HepG2 (cell line): ENCODE measurements around the gene ARHGEF16. TPM values are rescaled to one million over a fixed set of nuclear protein-coding genes. Genes with fewer than 3 reads are reported as not detected.

Source experiments
- AKNA ChIP-seq: sonication (generic); formaldehyde crosslinking; IDR thresholded peaks from 2 replicates; pipeline ENCODE4 v1.4.0; 2020; ENCODE audit warnings: missing genetic modification reagents, borderline replicate concordance
- DBP ChIP-seq: sonication (generic); formaldehyde crosslinking; IDR thresholded peaks from 2 replicates; pipeline ENCODE4 v1.4.0; 2020; ENCODE audit warnings: missing genetic modification reagents; ENCODE audit errors: not compliant biosample characterization
- DNMT3B ChIP-seq: conservative IDR thresholded peaks from 2 replicates; pipeline ENCODE4 v1.6.1; 2016; ENCODE audit warnings: missing biosample characterization, control low read depth
- HDAC1 ChIP-seq: sonication (generic); formaldehyde crosslinking; IDR thresholded peaks from 2 replicates; pipeline ENCODE4 v1.5.1; 2020; ENCODE audit warnings: mild to moderate bottlenecking, missing genetic modification reagents
- HHEX ChIP-seq: IDR thresholded peaks from 2 replicates; pipeline ENCODE4 v1.6.1; 2016; ENCODE audit warnings: control low read depth
- HIVEP1 ChIP-seq: sonication (generic); formaldehyde crosslinking; IDR thresholded peaks from 2 replicates; pipeline ENCODE4 v1.4.0; 2020; ENCODE audit warnings: mild to moderate bottlenecking, missing genetic modification reagents
- HMGXB3 ChIP-seq: sonication (generic); formaldehyde crosslinking; IDR thresholded peaks from 2 replicates; pipeline ENCODE4 v1.4.0; 2020; ENCODE audit warnings: missing genetic modification reagents, borderline replicate concordance
- LCORL ChIP-seq, 2 experiments: fragments of 450-650 bp in 1 of 2; sonication (generic) in 1 of 2; formaldehyde crosslinking in 1 of 2; IDR thresholded peaks; 2 replicates each; pipeline versions ENCODE4 v1.5.0 to v1.6.1; 2017 to 2020; ENCODE audit warnings: antibody characterized with exemption in 1 of 2, missing genetic modification reagents in 1 of 2
- ONECUT2 ChIP-seq: sonication (generic); formaldehyde crosslinking; IDR thresholded peaks from 2 replicates; pipeline ENCODE4 v1.4.0; 2020; ENCODE audit warnings: missing genetic modification reagents
- ZBTB43 ChIP-seq: sonication (generic); formaldehyde crosslinking; conservative IDR thresholded peaks from 2 replicates; pipeline ENCODE4 v1.4.0; 2020; ENCODE audit warnings: missing genetic modification reagents
- ZKSCAN1 ChIP-seq: fragments of 150-350 bp; IDR thresholded peaks from 2 replicates; pipeline ENCODE4 v1.6.1; 2014; ENCODE audit warnings: low read length
- ZMYM4 ChIP-seq: sonication (generic); formaldehyde crosslinking; IDR thresholded peaks from 2 replicates; pipeline ENCODE4 v1.8.1; 2023; ENCODE audit warnings: mild to moderate bottlenecking, missing genetic modification reagents
- ZNF274 ChIP-seq: sonication (generic); formaldehyde crosslinking; IDR thresholded peaks from 2 replicates; pipeline ENCODE4 v1.5.1; 2020; ENCODE audit warnings: mild to moderate bottlenecking, missing genetic modification reagents
- ZNF292 ChIP-seq: sonication (generic); formaldehyde crosslinking; IDR thresholded peaks from 2 replicates; pipeline ENCODE4 v1.8.1; 2022; ENCODE audit warnings: mild to moderate bottlenecking, low read depth, missing genetic modification reagents, borderline replicate concordance
- ZNF33B ChIP-seq: sonication (generic); formaldehyde crosslinking; IDR thresholded peaks from 2 replicates; pipeline ENCODE4 v1.5.1; 2020; ENCODE audit warnings: mild to moderate bottlenecking, missing genetic modification reagents
- ZNF775 ChIP-seq: sonication (generic); formaldehyde crosslinking; IDR thresholded peaks from 2 replicates; pipeline ENCODE4 v1.4.0; 2020; ENCODE audit warnings: missing genetic modification reagents, mild to moderate bottlenecking, moderate library complexity, borderline replicate concordance
- ZNF883 ChIP-seq: sonication (generic); formaldehyde crosslinking; IDR thresholded peaks from 2 replicates; pipeline ENCODE4 v1.5.1; 2020; ENCODE audit warnings: mild to moderate bottlenecking, missing genetic modification reagents; ENCODE audit errors: not compliant biosample characterization
- polyA plus RNA-seq, 8 experiments: library from polyadenylated mRNA; depleted of rRNA in 3 of 8; stranded (reverse) in 7 of 8; unstranded in 1 of 8; fragments of >200 nt; fragmentation: Illumina TruSeq in 4 of 8; extraction: Trizol in 4 of 8; gene quantifications; 2 replicates each; pipeline versions ENCODE4 v1.2.1 to v1.2.3, GENCODE V29; 2011 to 2016; ENCODE audit warnings: low read depth in 4 of 8, missing spikeins in 1 of 8, mixed read lengths in 1 of 8; ENCODE audit not compliant: insufficient read depth in 1 of 8
- total RNA-seq, 5 experiments: library from RNA; depleted of rRNA; stranded (reverse); fragments of >200 nt; fragmentation: Illumina TruSeq; extraction: Trizol; gene quantifications; 2 replicates each; pipeline ENCODE4 v1.2.3, GENCODE V29; 2016; ENCODE audit warnings: low read depth in 1 of 5

Gene ARHGEF16
- total and polyA plus RNA-seq, 2 of the 13 experiments (the other 11 are each of a cell fraction or from before 2014, with no cell fraction given): 20.3 to 39.9 TPM

- TF ChIP-seq AKNA (no peak), DNMT3B (CRISPR knock-in tag) (no peak), ZNF292 (0 out of 2 replicates have a peak, but pooled peaks have one; percentile 17), ZNF274 (CRISPR knock-in tag) (no peak), ZMYM4 (CRISPR knock-in tag) (no peak), HHEX (CRISPR knock-in tag) (no peak), ZBTB43 (CRISPR knock-in tag) (no peak), HIVEP1 (CRISPR knock-in tag) (no peak), HMGXB3 (CRISPR knock-in tag) (no peak), HDAC1 (no peak), ONECUT2 (CRISPR knock-in tag) (no peak), ZNF883 (no peak), ZKSCAN1 (no peak), ZNF775 (CRISPR knock-in tag) (no peak), ZNF33B (no peak), DBP (CRISPR knock-in tag) (no peak), LCORL (IDR thresholded peaks at IDR 0.05) (no peak), LCORL (CRISPR knock-in tag; IDR thresholded peaks at IDR 0.05) (no peak)
Measured at GRCh38 chr1:3457910-3458883, 3.7 kb downstream of the ARHGEF16 start (continued).
